ENCODE results near the gene PDE11A. TPM values are rescaled to one million over a fixed set of nuclear protein-coding genes. Genes with fewer than 3 reads are reported as not detected.

PDE11A gene
- total and polyA plus RNA-seq, 4 donors, result 1.0 to 5.9 (median 1.7) TPM

- peak; percentile 20 for TF ChIP-seq REST (IDR thresholded peaks at IDR 0.05)
- TF ChIP-seq EGR1 (IDR thresholded peaks at IDR 0.05; ENCODE audit: low read depth in 2 of 2), result no peak
- TF ChIP-seq JUND (IDR thresholded peaks at IDR 0.05), result no peak
- no peak for TF ChIP-seq NR2F2 (IDR thresholded peaks at IDR 0.05)
- no peak for TF ChIP-seq MAX (IDR thresholded peaks at IDR 0.05)
- TF ChIP-seq RAD21 (IDR thresholded peaks at IDR 0.05), result peak; percentile 88 to 94
- TF ChIP-seq HNF4A (conservative IDR thresholded peaks at IDR 0.05), result peak in 1 of 2 donors; percentile 5
Observed at GRCh38 chr2:177983183-177983788, 89.3 kb downstream of the PDE11A start (continued).

- Histone ChIP-seq H3K9ac (ENCODE audit: low read depth in 1 of 2, low read length in 2 of 2) (no peak overlapping the region), H3K27ac (ENCODE audit: low read depth in 1 of 2, low read length in 2 of 2) (no peak overlapping the region), H3K36me3 (ENCODE audit: control insufficient read depth in 4 of 4, insufficient read depth in 3 of 4, low read depth in 1 of 4, low read length in 3 of 4) (no peaks in the 10 kb centered on the region), H3K9me3 (ENCODE audit: control insufficient read depth in 4 of 4, low read length in 3 of 4) (no peaks in the 10 kb centered on the region), H3K27me3 (ENCODE audit: control insufficient read depth in 4 of 4, insufficient read depth in 4 of 4, low read length in 3 of 4) (no peaks in the 10 kb centered on the region), H3K4me3 (ENCODE audit: low read depth in 1 of 3, low read length in 3 of 3) (no peak overlapping the region), H3K4me1 (ENCODE audit: control insufficient read depth in 4 of 4, insufficient read depth in 4 of 4, low read length in 3 of 4) (peaks cover 1 to 12% (median 11%) of the 10 kb centered on the region in 4 donors)
- DNase-seq (ENCODE audit: low spot score), result no peak
- TF ChIP-seq NR2F2 (IDR thresholded peaks at IDR 0.05), result no peak
- TF ChIP-seq TAF1 (conservative IDR thresholded peaks at IDR 0.05), result no peak
- TF ChIP-seq JUND (IDR thresholded peaks at IDR 0.05), result no peak
- TF ChIP-seq SP1 (IDR thresholded peaks at IDR 0.05), result no peak
- 94% methylated on average over 7 of the region's 8 CpGs for WGBS
Observed at GRCh38 chr2:177972782-177973181, 99.8 kb downstream of the PDE11A start.

- no peak for DNase-seq (ENCODE audit: low spot score)
- H3K9ac ChIP-seq (ENCODE audit: low read depth in 1 of 2, low read length in 2 of 2), result no peak overlapping the region
- no peaks in the 10 kb centered on the region for H3K36me3 ChIP-seq (ENCODE audit: control insufficient read depth in 4 of 4, insufficient read depth in 3 of 4, low read depth in 1 of 4, low read length in 3 of 4)
- no peak overlapping the region for H3K4me3 ChIP-seq (ENCODE audit: low read depth in 1 of 3, low read length in 3 of 3)
- no peak overlapping the region for H3K27ac ChIP-seq (ENCODE audit: low read depth in 1 of 2, low read length in 2 of 2)
- TF ChIP-seq TAF1 (conservative IDR thresholded peaks at IDR 0.05) (no peak), HNF4G (IDR thresholded peaks at IDR 0.05) (no peak), ZBTB33 (IDR thresholded peaks at IDR 0.05) (no peak), FOXA1 (IDR thresholded peaks at IDR 0.05) (no peak), GABPA (IDR thresholded peaks at IDR 0.05 in 1 of 2, conservative IDR thresholded peaks at IDR 0.05 in 1 of 2) (no peak), NR2F2 (IDR thresholded peaks at IDR 0.05) (no peak), REST (IDR thresholded peaks at IDR 0.05) (no peak), MAX (IDR thresholded peaks at IDR 0.05) (no peak), SP1 (IDR thresholded peaks at IDR 0.05) (no peak), EGR1 (IDR thresholded peaks at IDR 0.05; ENCODE audit: low read depth in 2 of 2) (no peak), RXRA (IDR thresholded peaks at IDR 0.05) (no peak), JUND (IDR thresholded peaks at IDR 0.05) (no peak), CTCF (IDR thresholded peaks at IDR 0.05; ENCODE audit: low read depth, low read length, missing input control) (no peak), ATF3 (IDR thresholded peaks at IDR 0.05) (no peak), HNF4A (conservative IDR thresholded peaks at IDR 0.05) (no peak), RAD21 (IDR thresholded peaks at IDR 0.05) (no peak), FOXA2 (IDR thresholded peaks at IDR 0.05) (no peak)
- no peaks in the 10 kb centered on the region for H3K27me3 ChIP-seq (ENCODE audit: control insufficient read depth in 4 of 4, insufficient read depth in 4 of 4, low read length in 3 of 4)
- H3K4me1 ChIP-seq (ENCODE audit: control insufficient read depth in 4 of 4, insufficient read depth in 4 of 4, low read length in 3 of 4), result peaks cover 1 to 12% (median 11%) of the 10 kb centered on the region in 4 donors
- H3K9me3 ChIP-seq (ENCODE audit: control insufficient read depth in 4 of 4, low read length in 3 of 4), result no peaks in the 10 kb centered on the region
Observed at GRCh38 chr2:177972123-177972522, 100.5 kb downstream of the PDE11A start.
